ENCODE data around the gene C19orf85. TPM values are rescaled to one million over a fixed set of nuclear protein-coding genes. Genes with fewer than 3 reads are reported as not detected.
A peak's percentile ranks its signal among the peaks of the same experiment; 100 is the strongest.

C19orf85 gene
- total RNA-seq, 2 experiments from 2014 or later: not detected

GRCh38 chr19:55468054-55468393, 3.5 kb upstream of the C19orf85 start:
- CTCF ChIA-PET: interaction anchor here (0.9 to 3.0 kb wide), 6 partner anchors 9 to 166 kb away, joined by 3 to 31 read pairs (median 4); partner anchors contain the start of genes NAT14 and ZNF628
- Mint-ChIP-seq H3K27ac (no peak overlapping the region), H3K4me1 (ENCODE audit: low read depth) (no peaks in the 10 kb centered on the region), H3K4me3 (no peak overlapping the region), H3K9me3 (no peaks in the 10 kb centered on the region), H3K27me3 (no peaks in the 10 kb centered on the region), H3K36me3 (ENCODE audit: low read depth) (no peaks in the 10 kb centered on the region)
- H3K27me3 ChIP-seq (ENCODE audit: control insufficient read depth in 1 of 2, insufficient read depth in 2 of 2, low read length in 2 of 2): no peaks in the 10 kb centered on the region
- ATAC-seq (ENCODE audit: poor library complexity): no peak
- H3K36me3 ChIP-seq (ENCODE audit: insufficient read depth, low read length): no peaks in the 10 kb centered on the region
- no peaks in the 10 kb centered on the region for H3K9me3 ChIP-seq (ENCODE audit: control insufficient read depth in 1 of 2, insufficient read depth in 1 of 2, low read length in 2 of 2)
- no peak overlapping the region for H3K4me3 ChIP-seq (ENCODE audit: low read length)
- intact Hi-C loops (cut with DNase I, micrococcal nuclease): loop anchor here (1.0 to 5.0 kb wide), 3 partner anchors 36 to 164 kb away; partner anchors contain the start of gene ZNF865 (in 1 of the 2)
- DNase-seq: no peak
- H3K27ac ChIP-seq (ENCODE audit: low read depth in 1 of 2, low read length in 2 of 2): no peak overlapping the region
- H3K4me1 ChIP-seq (ENCODE audit: insufficient read depth, low read length): peaks cover 8% of the 10 kb centered on the region
- TF ChIP-seq CTCF (IDR thresholded peaks at IDR 0.05): peak; percentile 57
- POLR2A ChIA-PET: interaction anchor here (2.5 kb wide), 1 partner anchor 8 kb away, joined by 7 read pairs; the partner anchor contains the start of gene ZNF628

- Histone ChIP-seq H3K9me3 (ENCODE audit: control insufficient read depth in 1 of 2, insufficient read depth in 1 of 2, low read length in 2 of 2) (no peaks in the 10 kb centered on the region), H3K36me3 (ENCODE audit: insufficient read depth, low read length) (no peaks in the 10 kb centered on the region), H3K27ac (ENCODE audit: low read depth in 1 of 2, low read length in 2 of 2) (no peak overlapping the region), H3K4me3 (ENCODE audit: low read length) (no peak overlapping the region), H3K27me3 (ENCODE audit: control insufficient read depth in 1 of 2, insufficient read depth in 2 of 2, low read length in 2 of 2) (no peaks in the 10 kb centered on the region), H3K4me1 (ENCODE audit: insufficient read depth, low read length) (peaks cover 11% of the 10 kb centered on the region)
- H3K9me3 Mint-ChIP-seq: no peaks in the 10 kb centered on the region
- ChIA-PET CTCF (interaction anchor here (0.7 to 3.0 kb wide), 7 partner anchors 9 to 166 kb away, joined by 3 to 31 read pairs (median 4); partner anchors contain the start of genes NAT14, TMEM238 and ZNF628), POLR2A (interaction anchor here (0.6 to 2.5 kb wide), 3 partner anchors 9 to 169 kb away, joined by 3 to 7 read pairs (median 3); partner anchors contain the start of gene ZNF628)
- ATAC-seq (ENCODE audit: poor library complexity): peak; percentile 93
- H3K4me1 Mint-ChIP-seq (ENCODE audit: low read depth): no peaks in the 10 kb centered on the region
- H3K27ac Mint-ChIP-seq: no peak overlapping the region
- no peak overlapping the region for H3K4me3 Mint-ChIP-seq
- no peaks in the 10 kb centered on the region for H3K27me3 Mint-ChIP-seq
- peak; percentile 97 for TF ChIP-seq CTCF (IDR thresholded peaks at IDR 0.05)
- intact Hi-C loops (cut with DNase I, micrococcal nuclease): loop anchor here (1.0 to 5.0 kb wide), 3 partner anchors 37 to 165 kb away; partner anchors contain the start of gene ZNF865 (in 1 of the 2)
- peak; percentile 30 to 82 (median 58) for DNase-seq
- no peaks in the 10 kb centered on the region for H3K36me3 Mint-ChIP-seq (ENCODE audit: low read depth)
These were observed 2.9 kb upstream of the C19orf85 start for GRCh38 chr19:55467236-55468053.

GRCh38 chr19:55466241-55466614, 1.7 kb upstream of the C19orf85 start:
- Histone ChIP-seq H3K27ac (ENCODE audit: low read depth in 1 of 2, low read length in 2 of 2) (no peak overlapping the region), H3K36me3 (ENCODE audit: insufficient read depth, low read length) (no peaks in the 10 kb centered on the region), H3K4me3 (ENCODE audit: low read length) (no peak overlapping the region), H3K9me3 (ENCODE audit: control insufficient read depth in 1 of 2, insufficient read depth in 1 of 2, low read length in 2 of 2) (no peaks in the 10 kb centered on the region), H3K4me1 (ENCODE audit: insufficient read depth, low read length) (peaks cover 20% of the 10 kb centered on the region), H3K27me3 (ENCODE audit: control insufficient read depth in 1 of 2, insufficient read depth in 2 of 2, low read length in 2 of 2) (no peaks in the 10 kb centered on the region)
- intact Hi-C loops (cut with DNase I, micrococcal nuclease): loop anchor here in 1 of 2 experiments (5.0 kb wide), 2 partner anchors 141 to 166 kb away; partner anchors contain the start of gene ZNF865
- peaks cover 5% of the 10 kb centered on the region for H3K36me3 Mint-ChIP-seq (ENCODE audit: low read depth)
- ChIA-PET CTCF (interaction anchor here (3.0 kb wide), 1 partner anchor 38 kb away, joined by 31 read pairs; no protein-coding TSS in a partner anchor), POLR2A (interaction anchor here (2.5 kb wide), 1 partner anchor 10 kb away, joined by 7 read pairs; the partner anchor contains the start of gene ZNF628)
- no peaks in the 10 kb centered on the region for H3K27me3 Mint-ChIP-seq
- peaks cover 6% of the 10 kb centered on the region for H3K4me1 Mint-ChIP-seq (ENCODE audit: low read depth)
- no peak for TF ChIP-seq CTCF (IDR thresholded peaks at IDR 0.05)
- no peaks in the 10 kb centered on the region for H3K9me3 Mint-ChIP-seq
- H3K27ac Mint-ChIP-seq: no peak overlapping the region
- ATAC-seq (ENCODE audit: poor library complexity) (no peak), DNase-seq (no peak)
- H3K4me3 Mint-ChIP-seq: peak overlapping the region; percentile 8
